Lower leg skin (tissue), 3 donors: Measurements from ENCODE around the gene VWA8.

ENCODE experiments used
- CTCF ChIP-seq, 3 donors: fragments of 450-650 bp; IDR thresholded peaks; one replicate each; pipeline ENCODE4 v1.5.1; 2016; ENCODE audit warnings: antibody characterized with exemption in 3 of 3, mild to moderate bottlenecking in 3 of 3, moderate library complexity in 2 of 3
- POLR2A ChIP-seq, 2 donors: fragments of 450-650 bp; IDR thresholded peaks; one replicate each; pipeline ENCODE4 v1.6.1; 2016 to 2017; ENCODE audit warnings: antibody characterized with exemption in 2 of 2, mild to moderate bottlenecking in 1 of 2, moderate library complexity in 1 of 2

DNA sequence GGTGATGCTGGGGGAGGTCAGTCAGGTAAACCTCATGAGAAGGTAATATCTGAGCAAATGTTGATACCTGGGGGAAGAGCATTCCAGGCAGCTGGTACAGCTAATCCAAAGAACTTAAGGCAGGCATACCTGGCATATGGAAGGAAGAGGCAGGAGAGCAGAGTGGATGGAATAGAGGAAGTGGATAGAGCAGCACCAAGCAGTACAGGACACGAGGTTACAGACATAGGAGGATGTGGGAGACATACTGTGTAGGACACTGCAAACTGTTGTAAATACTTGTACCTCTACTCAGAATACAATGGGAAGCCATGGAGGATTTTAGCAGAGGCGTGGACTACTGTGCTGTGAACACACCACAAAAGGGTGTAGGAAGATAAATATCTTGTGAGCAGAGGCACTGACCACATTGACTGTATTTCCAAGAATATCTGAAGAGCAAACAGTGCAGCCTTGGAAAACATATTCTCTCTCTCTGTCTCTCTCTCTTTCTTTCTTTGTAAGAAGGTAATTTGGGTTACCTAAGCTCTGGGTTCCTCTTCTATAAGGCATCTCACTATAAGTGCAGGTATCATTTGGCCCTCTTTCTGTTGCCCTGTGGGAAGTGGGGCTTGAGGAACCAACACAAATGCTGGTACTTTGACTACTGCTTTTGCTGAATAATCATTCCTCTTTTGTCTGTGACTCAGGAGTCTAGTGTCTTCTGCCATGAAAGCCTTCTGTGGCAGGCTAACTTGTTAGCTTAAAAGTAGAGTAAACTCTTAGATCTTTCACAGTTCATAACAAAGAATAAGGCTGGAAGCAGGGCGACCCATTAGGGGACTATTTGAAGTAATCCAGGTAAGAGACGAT lies 238.0 kb downstream of the VWA8 start:
- TF ChIP-seq CTCF (IDR thresholded peaks at IDR 0.05) (no peak), POLR2A (IDR thresholded peaks at IDR 0.05) (no peak)
